A673 (cell line): ENCODE results near the gene TRIM14. TPM values are rescaled to one million over a fixed set of nuclear protein-coding genes. Genes with fewer than 3 reads are reported as not detected.

Experiments used
- BruUV-seq: library from RNA; stranded (reverse); fragments of 400-500 nt; replicated peaks from 2 replicates; lab custom pipeline; 2021; lab: Mats Ljungman, UMichigan
- CTCF ChIA-PET: fragments of 300-600 bp; sonication (Branson Sonifier 250); formaldehyde crosslinking; loops from one replicate; lab custom pipeline; 2022; ENCODE audit warnings: antibody characterized with exemption; lab: Charles Lee
- POLR2A ChIA-PET: fragments of 300-600 bp; sonication (Branson Sonifier 250); formaldehyde crosslinking; loops from one replicate; lab custom pipeline; 2022; ENCODE audit warnings: antibody characterized with exemption; ENCODE audit not compliant: low non-redundant PET; lab: Charles Lee
- DNase-seq: peaks from one replicate; pipeline ENCODE4 v3.0.0-alpha.2; 2015; ENCODE audit warnings: low spot score
- H3K27ac ChIP-seq: fragments of 200-600 bp; sonication (generic); 2 replicates; pipeline ENCODE4 v1.5.1; 2016; ENCODE audit warnings: mixed run types, low read depth, mild to moderate bottlenecking, mixed read lengths, antibody characterized with exemption, low read length; ENCODE audit not compliant: poor library complexity, severe bottlenecking
- H3K27me3 ChIP-seq: fragments of 200-600 bp; sonication (generic); replicated peaks from 2 replicates; pipeline ENCODE4 v1.6.1; 2017; ENCODE audit warnings: mixed run types, low read depth, mild to moderate bottlenecking, mixed read lengths, antibody characterized with exemption, low read length; ENCODE audit not compliant: insufficient read depth, poor library complexity
- H3K36me3 ChIP-seq: fragments of 200-600 bp; sonication (generic); 2 replicates; pipeline ENCODE4 v1.6.1; 2016; ENCODE audit warnings: mixed run types, mild to moderate bottlenecking, mixed read lengths, antibody characterized with exemption, low read length; ENCODE audit not compliant: insufficient read depth, poor library complexity, severe bottlenecking
- H3K4me1 ChIP-seq: fragments of 200-600 bp; sonication (generic); 2 replicates; pipeline ENCODE4 v1.6.1; 2017; ENCODE audit warnings: mixed run types, mild to moderate bottlenecking, mixed read lengths, antibody characterized with exemption, low read length; ENCODE audit not compliant: insufficient read depth, poor library complexity, severe bottlenecking
- H3K4me3 ChIP-seq: fragments of 200-600 bp; sonication (generic); 2 replicates; pipeline ENCODE4 v1.5.1; 2016; ENCODE audit warnings: low read depth, mixed run types, mild to moderate bottlenecking, mixed read lengths, low read length; ENCODE audit not compliant: poor library complexity, severe bottlenecking
- H3K9me3 ChIP-seq: fragments of 200-600 bp; sonication (generic); 2 replicates; pipeline ENCODE4 v1.6.1; 2016; ENCODE audit warnings: mixed run types, low read depth, mild to moderate bottlenecking, mixed read lengths, antibody characterized with exemption, low read length; ENCODE audit not compliant: poor library complexity, severe bottlenecking
- EZH2 ChIP-seq: fragments of 200-600 bp; sonication (generic); IDR thresholded peaks from 2 replicates; pipeline ENCODE4 v1.6.1; 2017; ENCODE audit warnings: borderline replicate concordance, low read depth, mild to moderate bottlenecking, mixed read lengths, antibody characterized with exemption, low read length; ENCODE audit not compliant: poor library complexity, severe bottlenecking
- intact Hi-C: fragments of 100-400 bp; cut with micrococcal nuclease; formaldehyde crosslinking; loops from one replicate; pipeline ENCODE4 v1.10.0; 2022; ENCODE audit not compliant: unreplicated experiment
- total RNA-seq: library from RNA; stranded (reverse); gene quantifications from 2 replicates; pipeline ENCODE4 v1.2.3, GENCODE V29; 2021
- TF ChIP-seq, protein P1 (sequence below): fragments of 300-800, 200-600 bp; sonication (generic); conservative IDR thresholded peaks from 2 replicates; pipeline ENCODE4 v1.5.1; 2017; ENCODE audit warnings: low read depth, mild to moderate bottlenecking, antibody characterized with exemption, low read length, moderate library complexity, mixed read lengths

TRIM14 gene
- total RNA-seq, 1 experiment from 2014 or later = 3.8 TPM

DNA sequence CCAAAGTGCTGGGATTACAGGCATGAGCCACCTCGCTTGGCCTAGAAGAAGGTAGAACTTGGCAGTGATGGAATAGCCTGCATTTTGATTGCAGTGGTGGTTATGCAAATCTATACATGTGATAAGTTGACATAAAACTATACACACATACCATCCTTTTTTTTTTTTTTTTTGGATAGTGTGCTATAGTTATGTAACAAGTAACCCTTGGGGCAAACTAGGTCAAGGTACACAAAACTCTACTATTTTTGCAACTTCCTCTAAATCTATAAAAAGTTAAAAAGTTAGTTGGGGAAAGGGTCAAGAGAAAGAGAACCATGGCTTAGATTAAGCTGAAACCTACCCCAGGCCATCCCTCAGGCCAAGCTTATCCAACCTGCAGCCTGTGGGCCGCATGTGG is 11.1 kb downstream of the TRIM14 start:
- H3K4me3 ChIP-seq = no peak overlapping the region
- POLR2A ChIA-PET = no interaction called here
- CTCF ChIA-PET = no interaction called here
- H3K9me3 ChIP-seq = no peaks in the 10 kb centered on the region
- no peaks in the 10 kb centered on the region for H3K27me3 ChIP-seq
- H3K36me3 ChIP-seq = no peaks in the 10 kb centered on the region
- no peaks in the 10 kb centered on the region for H3K4me1 ChIP-seq
- no peak overlapping the region for H3K27ac ChIP-seq
- TF ChIP-seq, protein P1, sequence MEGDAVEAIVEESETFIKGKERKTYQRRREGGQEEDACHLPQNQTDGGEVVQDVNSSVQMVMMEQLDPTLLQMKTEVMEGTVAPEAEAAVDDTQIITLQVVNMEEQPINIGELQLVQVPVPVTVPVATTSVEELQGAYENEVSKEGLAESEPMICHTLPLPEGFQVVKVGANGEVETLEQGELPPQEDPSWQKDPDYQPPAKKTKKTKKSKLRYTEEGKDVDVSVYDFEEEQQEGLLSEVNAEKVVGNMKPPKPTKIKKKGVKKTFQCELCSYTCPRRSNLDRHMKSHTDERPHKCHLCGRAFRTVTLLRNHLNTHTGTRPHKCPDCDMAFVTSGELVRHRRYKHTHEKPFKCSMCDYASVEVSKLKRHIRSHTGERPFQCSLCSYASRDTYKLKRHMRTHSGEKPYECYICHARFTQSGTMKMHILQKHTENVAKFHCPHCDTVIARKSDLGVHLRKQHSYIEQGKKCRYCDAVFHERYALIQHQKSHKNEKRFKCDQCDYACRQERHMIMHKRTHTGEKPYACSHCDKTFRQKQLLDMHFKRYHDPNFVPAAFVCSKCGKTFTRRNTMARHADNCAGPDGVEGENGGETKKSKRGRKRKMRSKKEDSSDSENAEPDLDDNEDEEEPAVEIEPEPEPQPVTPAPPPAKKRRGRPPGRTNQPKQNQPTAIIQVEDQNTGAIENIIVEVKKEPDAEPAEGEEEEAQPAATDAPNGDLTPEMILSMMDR = no peak
- TF ChIP-seq EZH2 = no peak
- DNase-seq = no peak
- intact Hi-C loops = no loop called here
- no TSS peak for BruUV-seq

DNA sequence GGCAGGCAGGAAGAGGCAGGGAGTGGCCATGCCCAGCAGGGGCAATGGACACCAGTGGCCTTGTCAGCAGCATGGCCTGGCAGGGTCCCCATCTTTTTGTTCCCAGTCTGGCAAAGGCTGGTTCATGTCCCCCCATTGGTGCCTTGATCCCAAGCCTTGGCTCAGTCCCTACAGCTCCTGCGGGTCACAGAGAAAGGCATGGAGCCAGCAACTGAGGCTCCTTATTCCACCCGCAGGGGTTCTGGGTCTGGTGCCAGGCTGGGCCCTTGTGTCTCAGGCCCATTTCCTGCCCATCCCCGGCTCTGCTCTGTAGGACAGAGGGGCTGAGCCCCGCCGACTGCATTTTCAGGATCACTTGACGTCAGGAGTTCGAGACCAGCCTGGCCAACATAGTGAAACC is 14.0 kb downstream of the TRIM14 start:
- ChIA-PET CTCF (no interaction called here), POLR2A (no interaction called here)
- H3K27me3 ChIP-seq = no peaks in the 10 kb centered on the region
- H3K4me3 ChIP-seq = no peak overlapping the region
- no TSS peak for BruUV-seq
- intact Hi-C loops = no loop called here
- TF ChIP-seq EZH2 = no peak
- TF ChIP-seq, protein P1 = no peak
- H3K36me3 ChIP-seq = no peaks in the 10 kb centered on the region
- H3K9me3 ChIP-seq = no peaks in the 10 kb centered on the region
- H3K4me1 ChIP-seq = no peaks in the 10 kb centered on the region
- DNase-seq = no peak
- no peak overlapping the region for H3K27ac ChIP-seq

DNA sequence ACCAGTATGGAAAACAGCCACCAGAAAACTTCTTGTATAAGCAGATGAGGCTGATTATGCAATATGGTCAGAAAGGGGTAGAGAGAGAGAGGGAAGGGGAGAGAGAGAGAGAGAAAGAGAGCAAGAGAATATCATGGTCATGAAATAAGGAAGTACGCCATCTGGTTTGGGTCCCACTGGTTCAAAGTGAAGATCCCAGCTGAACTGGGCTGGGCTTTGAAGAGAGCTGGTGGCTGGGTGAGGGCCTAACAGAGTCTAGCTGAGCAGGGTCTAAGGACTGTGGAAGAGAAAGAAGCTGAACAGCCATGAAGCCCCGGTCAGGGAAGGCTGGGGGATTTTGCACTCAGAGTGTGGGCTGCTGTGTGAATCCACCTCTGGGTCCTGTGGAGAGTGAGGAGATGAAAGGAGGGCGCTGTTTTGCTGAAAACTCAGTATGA is 14.6 kb downstream of the TRIM14 start:
- Histone ChIP-seq H3K27ac (no peak overlapping the region), H3K4me3 (no peak overlapping the region), H3K9me3 (no peaks in the 10 kb centered on the region), H3K36me3 (no peaks in the 10 kb centered on the region), H3K4me1 (no peaks in the 10 kb centered on the region), H3K27me3 (no peaks in the 10 kb centered on the region)
- TF ChIP-seq, protein P1 = no peak
- TF ChIP-seq EZH2 = no peak
- intact Hi-C loops = no loop called here
- no TSS peak for BruUV-seq
- CTCF ChIA-PET = no interaction called here
- POLR2A ChIA-PET = no interaction called here
- DNase-seq = no peak
